MG63 (cell line): Measurements from ENCODE around the gene PRMT3. TPM values are rescaled to one million over a fixed set of nuclear protein-coding genes. Genes with fewer than 3 reads are reported as not detected.
"Not testable (repeated sequence)": the region's sequence is repeated elsewhere in the genome, so short reads cannot be mapped to it uniquely, and the experiment has no call there.

Experiments
- DNase-seq: peaks from one replicate; pipeline ENCODE4 v3.0.0-alpha.2; 2020
- H3K27me3 ChIP-seq: fragments of 250-450 bp; sonication (Bioruptor Pico); 2 replicates; pipeline ENCODE4 v1.5.1; 2020; ENCODE audit warnings: mild to moderate bottlenecking, moderate library complexity
- H3K36me3 ChIP-seq: fragments of 250-450 bp; sonication (Bioruptor Pico); 2 replicates; pipeline ENCODE4 v1.5.1; 2020; ENCODE audit warnings: mild to moderate bottlenecking, moderate library complexity
- H3K4me3 ChIP-seq: fragments of 250-450 bp; sonication (Bioruptor Pico); 2 replicates; pipeline ENCODE4 v1.5.1; 2020; ENCODE audit warnings: mild to moderate bottlenecking, moderate library complexity
- H3K9me3 ChIP-seq: fragments of 250-450 bp; sonication (Bioruptor Pico); 2 replicates; pipeline ENCODE4 v1.5.1; 2020; ENCODE audit warnings: mild to moderate bottlenecking, moderate library complexity
- total RNA-seq: library from RNA; depleted of rRNA; stranded (reverse); fragments of >200 nt; shearing (Covaris generic); gene quantifications from 2 replicates; pipeline ENCODE4 v1.2.3, GENCODE V29; 2014; ENCODE audit warnings: low replicate concordance

PRMT3 gene
- total RNA-seq, 1 experiment from 2014 or later, result 19.0 TPM

GRCh38 chr11:20368438-20368837 is 19.1 kb upstream of the PRMT3 start:
- DNase-seq, result peak; percentile 37
- Histone ChIP-seq H3K36me3 (no peaks in the 10 kb centered on the region), H3K27me3 (no peaks in the 10 kb centered on the region), H3K9me3 (no peaks in the 10 kb centered on the region), H3K4me3 (no peak overlapping the region)

- DNase-seq, result no peak
- no peak overlapping the region for H3K4me3 ChIP-seq
- H3K27me3 ChIP-seq, result no peaks in the 10 kb centered on the region
- no peaks in the 10 kb centered on the region for H3K36me3 ChIP-seq
- no peaks in the 10 kb centered on the region for H3K9me3 ChIP-seq
These were observed 17.7 kb upstream of the PRMT3 start for GRCh38 chr11:20369826-20370225.

GRCh38 chr11:20372081-20372626 is 15.4 kb upstream of the PRMT3 start:
- Histone ChIP-seq H3K9me3 (no peaks in the 10 kb centered on the region), H3K4me3 (no peak overlapping the region), H3K36me3 (no peaks in the 10 kb centered on the region), H3K27me3 (no peaks in the 10 kb centered on the region)
- DNase-seq, result no peak

GRCh38 chr11:20373147-20373546 is 14.4 kb upstream of the PRMT3 start:
- H3K36me3 ChIP-seq, result no peaks in the 10 kb centered on the region
- no peaks in the 10 kb centered on the region for H3K9me3 ChIP-seq
- no peaks in the 10 kb centered on the region for H3K27me3 ChIP-seq

GRCh38 chr11:20373568-20374209 is 13.8 kb upstream of the PRMT3 start:
- Histone ChIP-seq H3K27me3 (no peaks in the 10 kb centered on the region), H3K4me3 (no peak overlapping the region), H3K9me3 (no peaks in the 10 kb centered on the region), H3K36me3 (no peaks in the 10 kb centered on the region)
- DNase-seq, result no peak

More at GRCh38 chr11:20373147-20373546, 14.4 kb upstream of the PRMT3 start:
- no peak for DNase-seq
- no peak overlapping the region for H3K4me3 ChIP-seq

- H3K4me3 ChIP-seq, result no peak overlapping the region
- H3K9me3 ChIP-seq, result no peaks in the 10 kb centered on the region
- H3K36me3 ChIP-seq, result no peaks in the 10 kb centered on the region
- no peak for DNase-seq
- no peaks in the 10 kb centered on the region for H3K27me3 ChIP-seq
These were observed 12.7 kb upstream of the PRMT3 start for GRCh38 chr11:20374741-20375300.

GRCh38 chr11:20376162-20376730 is 11.3 kb upstream of the PRMT3 start:
- Histone ChIP-seq H3K27me3 (no peaks in the 10 kb centered on the region), H3K36me3 (no peaks in the 10 kb centered on the region), H3K4me3 (no peak overlapping the region), H3K9me3 (no peaks in the 10 kb centered on the region)
- no peak for DNase-seq

- not testable (repeated sequence) for H3K9me3 ChIP-seq, H3K27me3 ChIP-seq, H3K4me3 ChIP-seq, H3K36me3 ChIP-seq, DNase-seq
These were observed 1.5 kb upstream of the PRMT3 start for GRCh38 chr11:20385996-20386395.

GRCh38 chr11:20388096-20389055 is 860 bp downstream of the PRMT3 start:
- Histone ChIP-seq H3K4me3 (peak overlapping the region; percentile 94), H3K36me3 (peaks cover 19% of the 10 kb centered on the region), H3K9me3 (no peaks in the 10 kb centered on the region), H3K27me3 (no peaks in the 10 kb centered on the region)
- DNase-seq, result peak; percentile 9

- Histone ChIP-seq H3K36me3 (peaks cover 30% of the 10 kb centered on the region), H3K4me3 (no peak overlapping the region), H3K9me3 (no peaks in the 10 kb centered on the region), H3K27me3 (no peaks in the 10 kb centered on the region)
- DNase-seq, result no peak
These were observed 9.8 kb downstream of the PRMT3 start for GRCh38 chr11:20397281-20397680.

GRCh38 chr11:20399498-20399897 is 12.0 kb downstream of the PRMT3 start:
- Histone ChIP-seq H3K4me3 (no peak overlapping the region), H3K9me3 (no peaks in the 10 kb centered on the region), H3K36me3 (peaks cover 27% of the 10 kb centered on the region), H3K27me3 (no peaks in the 10 kb centered on the region)
- no peak for DNase-seq

GRCh38 chr11:20403059-20403458 is 15.5 kb downstream of the PRMT3 start:
- no peak for DNase-seq
- no peak overlapping the region for H3K4me3 ChIP-seq
- no peaks in the 10 kb centered on the region for H3K9me3 ChIP-seq
- peaks cover 38% of the 10 kb centered on the region for H3K36me3 ChIP-seq
- H3K27me3 ChIP-seq, result no peaks in the 10 kb centered on the region

- Histone ChIP-seq H3K9me3 (no peaks in the 10 kb centered on the region), H3K4me3 (no peak overlapping the region), H3K27me3 (no peaks in the 10 kb centered on the region), H3K36me3 (peaks cover 46% of the 10 kb centered on the region)
- DNase-seq, result no peak
These were observed 19.0 kb downstream of the PRMT3 start for GRCh38 chr11:20406484-20406883.

GRCh38 chr11:20407344-20407743 is 19.8 kb downstream of the PRMT3 start:
- peaks cover 48% of the 10 kb centered on the region for H3K36me3 ChIP-seq
- H3K9me3 ChIP-seq, result no peaks in the 10 kb centered on the region
- no peaks in the 10 kb centered on the region for H3K27me3 ChIP-seq
- no peak for DNase-seq
- H3K4me3 ChIP-seq, result no peak overlapping the region

- no peak for DNase-seq
- Histone ChIP-seq H3K27me3 (no peaks in the 10 kb centered on the region), H3K4me3 (no peak overlapping the region), H3K9me3 (no peaks in the 10 kb centered on the region), H3K36me3 (peaks cover 25% of the 10 kb centered on the region)
These were observed 27.9 kb downstream of the PRMT3 start for GRCh38 chr11:20415432-20415831.

- H3K36me3 ChIP-seq, result peaks cover 19% of the 10 kb centered on the region
- DNase-seq, result no peak
These were observed 30.3 kb downstream of the PRMT3 start for GRCh38 chr11:20417771-20418170.

GRCh38 chr11:20421946-20422345 is 34.4 kb downstream of the PRMT3 start:
- no peaks in the 10 kb centered on the region for H3K27me3 ChIP-seq
- H3K9me3 ChIP-seq, result no peaks in the 10 kb centered on the region
- H3K36me3 ChIP-seq, result peaks cover 7% of the 10 kb centered on the region
- DNase-seq, result no peak
- no peak overlapping the region for H3K4me3 ChIP-seq

More at GRCh38 chr11:20417771-20418170, 30.3 kb downstream of the PRMT3 start:
- Histone ChIP-seq H3K9me3 (no peaks in the 10 kb centered on the region), H3K27me3 (no peaks in the 10 kb centered on the region), H3K4me3 (no peak overlapping the region)
